Effector memory CD8-positive, alpha-beta T cell (primary cell): ENCODE results near the gene FHOD1.

ENCODE experiments used
- ATAC-seq: fragments of 150-1000 bp; cut with Tn5 transposase; replicated peaks from 2 replicates; pipeline ENCODE4 v1.10.0; 2021; ENCODE audit warnings: mild to moderate bottlenecking, moderate library complexity
- DNase-seq, 3 experiments: peaks; one replicate each; pipeline ENCODE4 v3.0.0; 2021
- H3K27ac Mint-ChIP-seq, 2 donors: one replicate each; pipeline ENCODE4 v1.8.0; 2022; ENCODE audit warnings: mild to moderate bottlenecking in 2 of 2, mixed read lengths in 2 of 2, moderate library complexity in 2 of 2
- H3K27me3 Mint-ChIP-seq, 2 donors: one replicate each; pipeline ENCODE4 v1.8.0; 2022; ENCODE audit warnings: mixed read lengths in 2 of 2
- H3K36me3 Mint-ChIP-seq: one replicate; pipeline ENCODE4 v1.8.0; 2022; ENCODE audit warnings: mild to moderate bottlenecking, moderate library complexity, mixed read lengths; ENCODE audit not compliant: insufficient read depth
- H3K4me1 Mint-ChIP-seq, 2 donors: one replicate each; pipeline ENCODE4 v1.8.0; 2022; ENCODE audit warnings: low read depth in 2 of 2, mixed read lengths in 2 of 2
- H3K4me3 Mint-ChIP-seq, 2 donors: one replicate each; pipeline ENCODE4 v1.8.0; 2022; ENCODE audit warnings: mild to moderate bottlenecking in 2 of 2, mixed read lengths in 2 of 2, moderate library complexity in 2 of 2
- H3K9me3 Mint-ChIP-seq, 2 donors: one replicate each; pipeline ENCODE4 v1.8.0; 2022; ENCODE audit warnings: mixed read lengths in 2 of 2
- total RNA-seq, 9 experiments: gene quantifications; one replicate each; lab custom pipeline; 2026; lab: John Stamatoyannopoulos, UW

The FHOD1 gene
- 33.0 to 127 (median 74.4) reads per million in 9 experiments for total RNA-seq

DNA sequence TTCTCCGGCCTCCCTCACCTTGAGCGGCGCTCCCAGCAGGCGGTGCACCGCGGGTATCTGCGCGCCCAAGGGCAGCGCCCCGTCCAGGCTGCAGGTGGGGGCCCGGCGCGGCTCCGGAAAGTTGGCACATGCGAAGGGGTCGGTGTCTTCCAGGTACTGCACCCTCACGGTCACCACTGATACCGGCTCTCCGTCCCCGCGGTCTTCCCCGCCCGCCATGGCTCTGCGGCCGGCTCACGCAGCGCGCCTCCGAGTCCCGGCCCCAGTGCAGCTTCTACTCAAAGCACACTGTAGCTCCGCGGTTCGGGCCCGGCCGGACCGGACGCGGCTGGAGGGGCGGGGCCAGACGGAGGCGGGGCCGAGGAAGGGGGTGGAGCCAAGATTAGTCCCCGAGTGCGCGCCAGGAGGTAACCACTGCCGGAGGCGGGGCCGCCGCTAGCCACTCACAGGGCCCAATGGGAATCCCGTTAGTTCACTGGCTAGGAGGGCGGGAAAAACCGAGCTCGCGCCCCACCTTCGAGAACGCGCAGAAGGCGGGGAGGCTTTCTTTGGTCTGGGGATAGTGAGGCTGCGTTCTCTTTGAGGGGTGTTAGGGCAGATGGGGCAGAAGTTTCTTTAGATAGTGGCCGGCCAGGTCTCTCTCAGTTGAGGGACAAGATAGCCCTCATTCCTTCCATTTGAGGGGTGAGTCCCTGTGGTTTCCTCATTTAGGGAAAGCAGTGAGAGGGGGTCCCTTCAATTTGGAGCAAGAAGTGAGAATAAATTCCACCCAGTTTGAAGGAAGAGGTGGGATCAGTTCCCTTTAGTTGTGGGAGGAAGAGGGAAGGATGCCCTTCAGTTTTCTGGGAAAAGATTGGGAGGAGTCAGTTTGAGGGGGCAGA lies at the start of gene FHOD1:
Gene FHOD1 (minus strand): TSS at position 290 of the 881 bp plus-strand sequence. CDS start 71 bp downstream, at position 219.
- ATAC-seq: peak; percentile 72
- H3K4me1 Mint-ChIP-seq: peaks cover 32 to 41% of the 10 kb centered on the region in 2 donors
- peak; percentile 97 for DNase-seq
- H3K27me3 Mint-ChIP-seq: peaks cover 5 to 13% of the 10 kb centered on the region in 2 donors
- no peaks in the 10 kb centered on the region for H3K9me3 Mint-ChIP-seq
- H3K36me3 Mint-ChIP-seq: peaks cover 18% of the 10 kb centered on the region
- peak within 1 kb of the TSS; percentile 92 to 96 for H3K27ac Mint-ChIP-seq
- peak within 1 kb of the TSS; percentile 90 to 96 for H3K4me3 Mint-ChIP-seq

DNA sequence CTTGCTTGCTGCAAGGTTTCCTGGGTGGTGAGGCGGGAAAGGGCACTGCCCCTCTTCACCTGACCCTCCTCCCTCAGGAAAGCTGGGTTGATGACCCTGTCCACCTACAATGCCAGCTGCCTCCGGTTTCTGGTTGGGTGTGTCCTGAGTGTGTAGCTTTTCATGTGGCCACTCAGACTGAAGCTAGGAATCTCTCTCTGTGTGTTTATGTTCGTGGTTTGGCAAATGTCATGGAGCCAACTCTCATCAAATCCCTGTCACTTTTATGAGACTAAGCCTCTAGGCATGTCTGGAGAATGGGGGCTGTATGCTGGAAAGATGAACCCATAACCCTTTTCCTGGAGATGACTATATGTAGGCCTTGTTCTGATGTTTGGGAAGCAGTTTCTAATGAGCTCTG lies 49.1 kb upstream of the FHOD1 start:
- no peak overlapping the region for H3K4me3 Mint-ChIP-seq
- H3K36me3 Mint-ChIP-seq: no peaks in the 10 kb centered on the region
- ATAC-seq (no peak), DNase-seq (no peak)
- peaks cover 0 to 7% of the 10 kb centered on the region in 2 donors for H3K27me3 Mint-ChIP-seq
- no peak overlapping the region for H3K27ac Mint-ChIP-seq
- peaks cover 0 to 7% of the 10 kb centered on the region in 2 donors for H3K4me1 Mint-ChIP-seq
- H3K9me3 Mint-ChIP-seq: no peaks in the 10 kb centered on the region

DNA sequence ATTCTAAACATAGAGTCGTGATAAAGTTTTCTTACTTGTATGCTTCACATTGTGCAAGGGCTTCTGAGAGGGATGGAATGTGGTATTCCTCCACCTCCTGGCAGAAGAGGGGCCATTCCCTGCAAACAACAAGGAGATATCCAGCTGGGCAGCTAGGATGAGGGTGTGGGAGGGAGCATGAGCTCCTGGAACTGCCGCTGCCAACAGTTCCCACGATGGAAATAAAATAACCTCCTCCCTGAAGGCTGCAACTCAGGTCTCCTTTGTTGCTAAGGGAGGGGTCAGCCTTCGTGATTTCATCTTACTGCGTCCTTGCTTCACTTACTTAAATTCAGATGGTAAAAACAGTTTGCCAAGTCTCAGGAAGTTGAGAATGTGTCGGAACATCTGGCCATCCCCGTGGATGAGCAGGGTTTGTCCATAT lies 47.7 kb upstream of the FHOD1 start:
- Mint-ChIP-seq H3K27ac (peak overlapping the region in 1 of 2 donors; percentile 69), H3K4me1 (peaks cover 7 to 16% of the 10 kb centered on the region in 2 donors), H3K27me3 (no peaks in the 10 kb centered on the region), H3K36me3 (no peaks in the 10 kb centered on the region), H3K9me3 (no peaks in the 10 kb centered on the region), H3K4me3 (no peak overlapping the region)
- DNase-seq (no peak), ATAC-seq (no peak)

DNA sequence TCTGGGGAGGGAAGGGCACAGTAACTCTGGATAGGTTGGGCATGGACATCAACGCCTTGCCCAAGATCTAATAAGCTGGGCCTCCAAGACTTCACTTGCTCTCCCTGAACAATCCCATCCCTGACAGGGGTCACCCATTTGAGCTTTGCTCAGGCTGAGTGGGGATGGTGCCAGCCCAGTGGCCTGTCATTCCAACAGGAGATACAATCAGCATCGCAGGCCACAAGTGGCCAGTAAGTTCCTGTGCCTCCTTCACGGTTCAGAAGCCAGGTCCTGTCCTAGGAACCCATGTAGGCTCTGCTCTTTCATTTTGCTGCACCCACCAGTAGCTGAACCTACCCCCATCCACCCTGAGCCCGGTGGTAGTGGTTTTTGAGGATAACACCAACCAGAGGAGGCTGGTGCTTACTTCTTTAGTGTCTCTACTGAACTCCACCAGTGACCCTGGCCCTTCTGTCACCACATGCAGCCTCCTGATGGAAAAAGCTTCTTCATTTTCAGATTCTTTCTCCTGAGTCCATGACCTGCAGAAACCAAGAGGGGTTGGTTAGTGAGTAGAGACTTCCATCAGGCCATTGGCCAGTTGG lies 47.0 kb upstream of the FHOD1 start:
- no peaks in the 10 kb centered on the region for H3K27me3 Mint-ChIP-seq
- no peak overlapping the region for H3K4me3 Mint-ChIP-seq
- H3K27ac Mint-ChIP-seq: peak overlapping the region in 1 of 2 donors; percentile 69
- H3K9me3 Mint-ChIP-seq: no peaks in the 10 kb centered on the region
- peaks cover 14 to 22% of the 10 kb centered on the region in 2 donors for H3K4me1 Mint-ChIP-seq
- no peaks in the 10 kb centered on the region for H3K36me3 Mint-ChIP-seq
- DNase-seq (no peak), ATAC-seq (no peak)

DNA sequence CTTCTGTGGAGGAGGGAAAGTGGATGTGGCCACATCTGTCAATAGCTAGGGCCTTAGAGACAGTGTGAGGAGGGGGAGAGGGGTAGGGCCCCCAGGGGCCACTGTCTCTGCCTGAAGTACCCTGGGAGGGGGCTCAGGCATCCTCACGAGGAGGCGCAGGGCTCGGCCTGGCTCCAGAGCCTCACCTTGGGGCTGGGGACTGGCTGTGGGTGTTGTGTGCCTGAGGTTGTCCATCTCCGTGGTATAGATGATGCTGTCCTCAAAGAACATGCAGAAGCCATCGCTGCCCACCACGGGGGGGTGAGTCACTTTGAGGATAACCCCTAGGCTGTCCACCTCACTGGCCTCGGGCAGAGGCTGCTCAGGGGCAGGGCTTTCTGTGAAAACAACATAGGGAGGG lies 44.2 kb upstream of the FHOD1 start:
- Mint-ChIP-seq H3K27me3 (no peaks in the 10 kb centered on the region), H3K4me3 (no peak overlapping the region), H3K27ac (no peak overlapping the region), H3K4me1 (peaks cover 15 to 26% of the 10 kb centered on the region in 2 donors), H3K9me3 (no peaks in the 10 kb centered on the region), H3K36me3 (no peaks in the 10 kb centered on the region)
- ATAC-seq: no peak
- no peak for DNase-seq

DNA sequence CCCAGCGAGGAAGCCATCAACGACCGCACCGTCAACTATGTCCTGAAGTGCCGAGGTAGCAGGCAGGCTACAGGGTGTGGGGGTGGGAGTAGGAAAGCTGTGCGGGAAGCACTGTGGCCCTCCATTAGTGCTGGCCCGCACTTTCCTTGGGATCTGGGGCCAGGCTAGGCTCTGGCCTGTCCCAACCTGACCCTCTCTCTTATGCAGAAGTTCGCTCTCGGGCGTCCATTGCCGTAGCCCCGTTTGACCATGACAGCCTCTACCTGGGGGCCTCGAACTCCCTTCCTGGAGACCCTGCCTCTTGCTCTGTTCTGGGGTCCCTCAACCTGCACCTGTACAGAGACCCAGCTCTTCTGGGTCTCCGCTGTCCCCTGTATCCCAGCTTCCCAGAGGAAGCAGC lies 40.7 kb upstream of the FHOD1 start:
- DNase-seq (no peak), ATAC-seq (no peak)
- peaks cover 2% of the 10 kb centered on the region for H3K36me3 Mint-ChIP-seq
- peaks cover 15 to 19% of the 10 kb centered on the region in 2 donors for H3K4me1 Mint-ChIP-seq
- no peak overlapping the region for H3K4me3 Mint-ChIP-seq
- no peaks in the 10 kb centered on the region for H3K9me3 Mint-ChIP-seq
- no peak overlapping the region for H3K27ac Mint-ChIP-seq
- H3K27me3 Mint-ChIP-seq: no peaks in the 10 kb centered on the region

DNA sequence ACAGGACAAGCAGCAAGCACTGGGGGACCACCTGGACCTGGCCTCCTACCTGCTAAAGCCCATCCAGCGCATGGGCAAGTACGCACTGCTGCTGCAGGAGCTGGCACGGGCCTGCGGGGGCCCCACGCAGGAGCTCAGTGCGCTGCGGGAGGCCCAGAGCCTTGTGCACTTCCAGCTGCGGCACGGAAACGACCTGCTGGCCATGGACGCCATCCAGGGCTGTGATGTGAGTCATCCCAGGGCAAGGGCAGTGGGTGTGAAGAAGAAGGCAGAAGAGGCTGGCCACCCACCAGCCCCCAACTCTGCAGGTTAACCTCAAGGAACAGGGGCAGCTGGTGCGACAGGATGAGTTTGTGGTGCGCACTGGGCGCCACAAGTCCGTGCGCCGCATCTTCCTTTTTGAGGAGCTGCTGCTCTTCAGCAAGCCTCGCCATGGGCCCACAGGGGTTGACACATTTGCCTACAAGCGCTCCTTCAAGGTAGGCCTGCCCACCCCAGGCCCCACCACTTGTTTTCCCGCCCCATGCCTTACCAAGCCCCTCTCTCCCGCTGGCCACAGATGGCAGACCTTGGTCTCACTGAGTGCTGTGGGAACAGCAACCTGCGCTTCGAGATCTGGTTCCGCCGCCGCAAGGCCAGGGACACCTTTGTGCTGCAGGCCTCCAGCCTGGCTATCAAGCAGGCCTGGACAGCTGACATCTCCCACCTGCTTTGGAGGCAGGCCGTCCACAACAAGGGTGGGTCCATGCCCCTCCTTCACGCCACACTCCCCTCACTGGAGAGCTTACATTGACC lies 39.4 kb upstream of the FHOD1 start:
- Mint-ChIP-seq H3K27ac (no peak overlapping the region), H3K9me3 (no peaks in the 10 kb centered on the region), H3K4me1 (peaks cover 15 to 19% of the 10 kb centered on the region in 2 donors), H3K27me3 (no peaks in the 10 kb centered on the region), H3K4me3 (no peak overlapping the region), H3K36me3 (peaks cover 2% of the 10 kb centered on the region)
- no peak for DNase-seq
- no peak for ATAC-seq

DNA sequence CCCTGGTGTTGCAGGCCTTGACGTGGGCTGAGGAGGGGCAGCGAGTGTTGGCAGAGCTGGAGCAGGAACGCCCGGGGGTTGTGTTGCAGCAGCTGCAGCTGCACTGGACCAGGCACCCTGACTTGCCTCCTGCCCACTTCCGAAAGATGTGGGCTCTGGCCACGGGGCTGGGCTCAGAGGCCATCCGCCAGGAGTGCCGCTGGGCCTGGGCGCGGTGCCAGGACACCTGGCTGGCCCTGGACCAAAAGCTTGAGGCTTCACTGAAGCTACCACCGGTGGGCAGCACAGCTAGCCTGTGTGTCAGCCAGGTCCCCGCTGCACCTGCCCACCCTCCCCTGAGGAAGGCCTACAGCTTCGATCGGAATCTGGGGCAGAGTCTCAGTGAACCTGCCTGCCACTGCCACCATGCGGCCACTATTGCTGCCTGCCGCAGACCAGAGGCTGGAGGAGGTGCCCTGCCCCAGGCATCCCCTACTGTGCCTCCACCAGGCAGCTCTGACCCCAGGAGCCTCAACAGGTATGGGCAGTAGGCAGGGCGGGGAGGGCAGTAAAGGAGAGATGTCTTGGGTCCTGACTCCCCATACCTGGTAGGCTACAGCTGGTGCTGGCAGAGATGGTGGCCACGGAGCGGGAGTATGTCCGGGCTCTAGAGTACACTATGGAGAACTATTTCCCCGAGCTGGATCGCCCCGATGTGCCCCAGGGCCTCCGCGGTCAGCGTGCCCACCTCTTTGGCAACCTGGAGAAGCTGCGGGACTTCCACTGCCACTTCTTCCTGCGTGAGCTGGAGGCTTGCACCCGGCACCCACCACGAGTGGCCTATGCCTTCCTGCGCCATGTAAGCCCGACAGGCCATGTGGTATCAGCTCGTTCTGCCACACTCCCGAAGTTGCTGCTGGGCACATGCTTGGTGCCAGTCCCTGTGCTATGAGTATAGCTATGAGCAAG lies 37.7 kb upstream of the FHOD1 start:
- ATAC-seq (no peak), DNase-seq (no peak)
- H3K4me3 Mint-ChIP-seq: no peak overlapping the region
- peaks cover 8 to 11% of the 10 kb centered on the region in 2 donors for H3K4me1 Mint-ChIP-seq
- peak overlapping the region; percentile 30 to 42 for H3K27ac Mint-ChIP-seq
- peaks cover 5% of the 10 kb centered on the region for H3K36me3 Mint-ChIP-seq
- H3K9me3 Mint-ChIP-seq: no peaks in the 10 kb centered on the region
- H3K27me3 Mint-ChIP-seq: no peaks in the 10 kb centered on the region

DNA sequence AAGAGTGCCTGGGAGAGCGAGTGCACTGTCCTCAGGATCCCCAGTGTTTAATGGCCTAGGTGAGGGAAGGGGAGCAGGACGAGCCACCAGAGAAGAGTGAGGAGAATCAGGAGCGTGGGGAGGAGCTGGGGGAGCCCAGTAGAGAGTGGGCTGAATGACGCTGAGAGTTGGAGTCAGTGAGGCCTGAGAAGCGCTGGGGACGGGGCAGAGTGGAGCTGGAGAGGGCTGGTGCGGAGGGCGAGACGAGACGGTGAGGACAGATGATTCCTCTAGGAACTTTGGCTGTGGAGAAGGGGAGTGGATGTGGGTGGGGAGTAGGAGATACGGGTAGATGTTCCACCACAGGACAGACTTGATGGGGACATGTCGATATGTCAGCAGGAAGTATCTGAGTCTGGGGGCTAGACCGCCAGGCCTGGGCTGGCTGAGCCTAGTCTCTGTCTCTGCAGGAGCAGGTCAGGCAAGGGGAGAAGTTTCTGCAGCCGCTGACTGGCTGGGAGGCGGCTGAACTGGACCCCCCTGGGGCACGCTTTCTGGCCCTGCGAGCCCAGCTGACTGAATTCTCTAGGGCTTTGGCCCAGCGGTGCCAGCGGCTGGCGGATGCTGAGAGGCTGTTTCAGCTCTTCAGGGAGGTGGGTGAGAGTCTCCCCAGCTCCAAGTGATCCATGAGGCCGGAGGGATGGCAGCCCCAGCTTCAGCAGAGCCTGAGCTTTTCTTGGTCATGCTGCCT lies 36.7 kb upstream of the FHOD1 start:
- ATAC-seq (no peak), DNase-seq (no peak)
- H3K9me3 Mint-ChIP-seq: no peaks in the 10 kb centered on the region
- H3K36me3 Mint-ChIP-seq: peaks cover 5% of the 10 kb centered on the region
- no peak overlapping the region for H3K4me3 Mint-ChIP-seq
- H3K27ac Mint-ChIP-seq: peak overlapping the region in 1 of 2 donors; percentile 3
- H3K27me3 Mint-ChIP-seq: no peaks in the 10 kb centered on the region
- peaks cover 0 to 5% of the 10 kb centered on the region in 2 donors for H3K4me1 Mint-ChIP-seq

DNA sequence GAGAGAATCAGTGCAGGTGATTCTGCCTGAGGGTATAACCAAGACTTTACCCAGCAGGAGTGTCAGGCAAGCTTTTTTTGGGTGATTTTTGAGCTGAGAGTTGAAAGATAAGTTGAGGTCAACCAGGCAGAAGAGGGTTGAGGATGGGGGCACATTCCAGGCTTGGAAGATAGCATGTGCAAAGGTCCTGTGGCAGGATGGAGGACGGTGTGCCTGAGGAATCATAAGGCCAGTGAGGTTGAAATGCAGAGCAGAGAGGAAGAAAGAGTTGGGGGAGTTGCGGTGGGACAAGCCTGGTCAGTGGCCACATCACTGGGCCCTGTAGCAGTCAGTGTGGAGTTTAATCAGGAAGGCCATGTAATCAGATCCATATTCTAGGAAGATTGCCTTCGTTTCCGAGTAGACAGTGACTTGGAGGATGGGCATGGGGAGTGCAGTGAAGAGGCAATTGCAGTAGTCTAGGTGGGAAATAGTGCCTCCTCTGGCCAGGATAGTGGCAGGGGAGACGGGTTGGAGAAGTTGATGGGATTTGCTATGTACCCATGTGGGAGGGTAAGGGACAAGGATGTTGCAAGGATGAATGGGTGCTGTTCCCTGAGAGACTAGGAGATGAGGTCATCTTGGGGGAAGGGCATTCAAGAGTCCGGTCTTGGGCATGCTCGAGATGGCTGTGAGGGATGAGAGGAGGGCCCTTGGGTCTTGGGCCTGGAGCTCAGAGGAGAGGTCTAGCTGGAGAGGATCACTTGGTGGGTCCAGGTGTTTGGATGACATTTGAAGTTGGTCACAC lies 36.0 kb upstream of the FHOD1 start:
- Mint-ChIP-seq H3K36me3 (peaks cover 5% of the 10 kb centered on the region), H3K4me3 (no peak overlapping the region), H3K27me3 (no peaks in the 10 kb centered on the region), H3K4me1 (peaks cover 0 to 7% of the 10 kb centered on the region in 2 donors), H3K27ac (peak overlapping the region; percentile 2 to 3), H3K9me3 (no peaks in the 10 kb centered on the region)
- DNase-seq (no peak), ATAC-seq (no peak)

DNA sequence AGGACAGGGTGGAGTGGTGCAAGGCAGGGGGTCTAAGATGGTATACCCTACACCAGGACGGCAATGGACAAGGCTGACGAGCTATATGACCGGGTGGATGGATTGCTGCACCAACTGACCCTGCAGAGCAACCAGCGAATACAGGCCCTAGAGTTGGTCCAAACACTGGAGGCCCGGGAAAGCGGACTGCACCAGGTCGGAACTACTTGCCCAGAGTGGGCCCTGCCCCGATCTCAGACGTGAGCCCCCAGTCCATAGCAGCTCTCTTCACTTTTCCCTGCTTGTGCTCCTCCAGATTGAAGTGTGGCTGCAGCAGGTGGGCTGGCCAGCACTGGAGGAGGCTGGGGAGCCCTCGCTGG lies 35.1 kb upstream of the FHOD1 start:
- Mint-ChIP-seq H3K9me3 (no peaks in the 10 kb centered on the region), H3K36me3 (peaks cover 7% of the 10 kb centered on the region), H3K4me1 (peaks cover 0 to 9% of the 10 kb centered on the region in 2 donors), H3K27ac (no peak overlapping the region), H3K27me3 (no peaks in the 10 kb centered on the region), H3K4me3 (no peak overlapping the region)
- no peak for ATAC-seq
- DNase-seq: no peak
